HG03442 (cell line): Measurements from ENCODE around the gene BRF1.
"Not testable (repeated sequence)": the region's sequence is repeated elsewhere in the genome, so short reads cannot be mapped to it uniquely, and the experiment has no call there.

Experiments
- ATAC-seq: cut with Tn5 transposase; IDR thresholded peaks from one replicate; pipeline ENCODE4 v1.9.1; 2021; ENCODE audit warnings: mild to moderate bottlenecking, moderate library complexity; ENCODE audit not compliant: unreplicated experiment

The BRF1 gene, protein sequence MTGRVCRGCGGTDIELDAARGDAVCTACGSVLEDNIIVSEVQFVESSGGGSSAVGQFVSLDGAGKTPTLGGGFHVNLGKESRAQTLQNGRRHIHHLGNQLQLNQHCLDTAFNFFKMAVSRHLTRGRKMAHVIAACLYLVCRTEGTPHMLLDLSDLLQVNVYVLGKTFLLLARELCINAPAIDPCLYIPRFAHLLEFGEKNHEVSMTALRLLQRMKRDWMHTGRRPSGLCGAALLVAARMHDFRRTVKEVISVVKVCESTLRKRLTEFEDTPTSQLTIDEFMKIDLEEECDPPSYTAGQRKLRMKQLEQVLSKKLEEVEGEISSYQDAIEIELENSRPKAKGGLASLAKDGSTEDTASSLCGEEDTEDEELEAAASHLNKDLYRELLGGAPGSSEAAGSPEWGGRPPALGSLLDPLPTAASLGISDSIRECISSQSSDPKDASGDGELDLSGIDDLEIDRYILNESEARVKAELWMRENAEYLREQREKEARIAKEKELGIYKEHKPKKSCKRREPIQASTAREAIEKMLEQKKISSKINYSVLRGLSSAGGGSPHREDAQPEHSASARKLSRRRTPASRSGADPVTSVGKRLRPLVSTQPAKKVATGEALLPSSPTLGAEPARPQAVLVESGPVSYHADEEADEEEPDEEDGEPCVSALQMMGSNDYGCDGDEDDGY

GRCh38 chr14:105300542-105301102 is at the start of gene BRF1:
TSS of gene BRF1 (minus strand) at chr14:105301001. CDS start at chr14:105300629, 372 bp downstream.
- ATAC-seq = peak; percentile 85

GRCh38 chr14:105349992-105350391 is 49.2 kb upstream of the BRF1 start:
- no peak for ATAC-seq

- no peak for ATAC-seq
These were observed 48.3 kb upstream of the BRF1 start for GRCh38 chr14:105348945-105349699.

DNA sequence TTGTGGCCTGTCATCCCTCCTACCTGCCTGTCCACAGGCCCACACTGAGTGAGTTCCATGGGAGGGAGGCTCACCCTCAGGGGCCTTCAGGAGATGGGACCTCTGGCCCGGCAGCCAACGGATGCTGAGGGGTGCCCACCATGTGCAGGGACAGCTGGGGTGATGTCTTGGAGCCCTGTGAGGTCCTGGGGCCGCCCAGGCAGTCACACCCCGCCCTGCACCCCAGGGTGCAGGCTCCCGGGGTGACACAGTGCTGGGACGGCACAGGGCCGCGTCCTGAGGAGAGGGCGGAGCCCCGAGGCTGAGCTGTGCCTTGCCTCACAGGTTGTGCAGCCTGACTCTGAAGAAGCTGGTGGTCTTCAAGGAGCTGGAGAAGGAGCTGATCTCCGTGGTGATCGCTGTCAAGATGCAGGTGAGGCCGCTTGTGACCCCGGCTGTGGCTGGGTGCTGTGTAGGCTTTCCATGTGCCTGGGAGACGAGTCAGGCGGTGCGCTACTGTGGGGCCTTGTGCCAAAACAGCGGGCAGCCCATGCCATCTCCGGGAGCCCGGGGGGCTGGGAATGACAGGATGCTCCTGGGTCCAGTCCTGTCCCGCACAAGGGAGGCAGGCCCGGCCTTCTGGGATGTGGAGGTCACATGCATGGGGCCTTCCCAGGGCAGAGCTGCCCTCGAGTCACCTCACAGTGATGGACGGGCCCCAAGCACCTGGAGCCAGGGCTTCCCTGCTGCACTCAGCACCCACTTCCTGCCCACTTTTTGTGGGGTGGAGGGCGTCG is 47.6 kb upstream of the BRF1 start:
- no peak for ATAC-seq

GRCh38 chr14:105347587-105347968 is 46.8 kb upstream of the BRF1 start:
- ATAC-seq = no peak

- ATAC-seq = no peak
These were observed 46.2 kb upstream of the BRF1 start for GRCh38 chr14:105346876-105347586.

DNA sequence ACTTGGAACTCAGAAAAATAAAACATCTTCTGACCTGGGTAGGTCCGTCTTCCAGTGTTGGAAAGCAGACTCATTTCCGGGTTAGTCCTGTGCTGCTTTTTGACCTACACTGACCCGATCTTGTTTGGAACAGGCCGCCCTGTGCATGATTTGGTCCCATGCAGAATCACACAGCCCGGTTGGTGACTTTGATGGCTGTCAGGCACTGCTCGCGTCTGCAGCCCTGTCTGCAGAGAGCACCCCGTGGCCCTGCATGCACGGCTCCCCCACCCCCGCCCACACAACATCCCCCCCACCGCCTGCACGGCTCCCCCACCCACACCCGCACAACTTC is 45.4 kb upstream of the BRF1 start:
- no peak for ATAC-seq

DNA sequence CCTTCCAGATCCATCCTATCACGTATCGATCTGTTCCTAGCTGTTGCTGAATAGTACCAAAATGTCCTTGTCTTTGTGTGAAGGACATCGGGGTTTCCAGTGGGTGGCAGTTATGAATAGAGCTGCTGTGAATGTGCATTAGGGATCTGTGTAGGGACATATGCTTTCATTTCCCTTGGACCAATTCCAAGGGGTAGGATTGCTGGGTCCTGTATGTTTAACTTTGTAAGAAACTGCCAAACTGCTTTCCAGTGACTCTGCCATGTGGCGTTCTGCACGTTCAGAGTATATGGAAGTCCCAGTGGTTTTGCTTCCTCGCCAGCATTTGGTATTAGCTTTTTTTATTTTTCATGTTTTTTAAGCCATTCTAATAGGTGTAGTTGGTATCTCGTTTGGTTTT is 42.4 kb upstream of the BRF1 start:
- no peak for ATAC-seq

GRCh38 chr14:105340821-105341733 is 40.3 kb upstream of the BRF1 start:
- ATAC-seq = no peak

DNA sequence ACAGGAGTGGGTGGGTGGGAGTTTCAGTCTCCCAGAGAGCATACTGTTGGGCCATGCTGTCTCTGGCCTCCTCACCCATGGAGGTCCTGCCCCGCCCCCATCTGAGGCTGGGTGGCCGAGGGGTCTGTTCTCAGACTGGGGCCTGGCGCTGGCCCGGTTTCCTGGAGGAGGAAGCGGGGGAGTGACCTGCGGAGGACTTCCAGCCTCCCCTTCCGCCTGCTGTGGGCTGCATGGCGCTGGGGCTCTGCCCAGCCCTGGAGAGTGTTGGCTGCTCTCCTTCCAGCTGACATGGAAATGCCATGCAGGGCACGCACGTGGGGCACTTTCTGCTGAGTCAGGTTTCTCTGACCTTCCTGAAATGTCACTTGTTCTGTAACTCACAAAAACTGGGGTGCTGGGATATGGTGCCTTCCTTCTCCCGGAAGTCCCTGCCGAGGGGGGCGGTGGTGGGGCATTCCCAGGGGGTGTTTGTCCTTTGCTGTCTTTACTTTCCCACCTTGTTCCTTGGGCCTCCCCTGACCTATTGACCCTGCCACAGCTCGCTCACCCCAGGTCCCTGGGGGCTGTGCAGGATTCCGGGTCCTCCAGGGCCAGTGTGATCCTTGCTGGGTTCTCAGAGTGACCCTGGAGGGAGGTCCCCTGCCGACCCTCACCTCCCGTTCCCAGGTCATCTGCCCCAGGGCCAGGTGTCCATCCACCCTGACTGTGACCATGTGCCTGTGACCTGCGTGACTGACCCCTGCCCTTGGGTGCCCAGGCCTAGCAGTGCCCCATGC is 37.4 kb upstream of the BRF1 start:
- ATAC-seq = no peak

DNA sequence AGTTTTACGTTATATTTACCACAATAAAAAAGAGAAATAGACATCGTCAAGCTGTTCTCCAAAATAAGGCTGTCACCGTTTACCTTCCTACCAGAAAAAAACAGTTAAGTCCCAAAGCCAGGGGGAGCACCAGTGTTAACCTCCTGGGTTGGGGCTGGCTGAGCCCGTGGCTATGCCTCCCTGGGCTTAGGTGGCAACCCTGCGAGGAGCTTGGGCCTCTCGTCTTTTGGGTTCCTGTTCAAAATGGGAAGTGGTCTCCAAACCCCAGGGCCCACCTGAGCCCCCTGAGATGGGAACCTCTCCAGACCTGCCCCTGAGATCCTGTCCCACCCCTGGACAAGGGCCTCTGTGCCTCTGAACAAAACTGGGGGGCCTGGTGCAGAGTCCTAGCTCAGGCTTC is 36.6 kb upstream of the BRF1 start:
- ATAC-seq = no peak

- ATAC-seq = no peak
These were observed 35.9 kb upstream of the BRF1 start for GRCh38 chr14:105336477-105337287.

GRCh38 chr14:105335735-105336476 is 35.1 kb upstream of the BRF1 start:
- no peak for ATAC-seq

DNA sequence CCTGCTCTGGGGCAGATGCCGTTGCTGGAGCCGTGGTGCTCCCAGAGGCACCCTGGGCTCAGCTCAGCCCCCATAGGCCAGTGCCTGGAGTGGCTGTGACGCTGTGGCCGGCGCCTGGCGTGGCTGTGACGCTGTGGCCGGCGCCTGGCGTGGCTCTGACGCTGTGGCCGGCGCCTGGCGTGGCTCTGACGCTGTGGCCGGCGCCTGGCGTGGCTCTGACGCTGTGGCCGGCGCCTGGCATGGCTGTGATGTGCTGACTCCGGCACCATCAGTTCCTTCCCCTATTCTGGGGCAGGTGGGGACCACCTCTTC is 34.4 kb upstream of the BRF1 start:
- ATAC-seq = not testable (repeated sequence)

- no peak for ATAC-seq
These were observed 33.8 kb upstream of the BRF1 start for GRCh38 chr14:105334383-105335230.
